Kidney epithelial cell (primary cell): Measurements from ENCODE around the gene ZNF543. TPM values are rescaled to one million over a fixed set of nuclear protein-coding genes. Genes with fewer than 3 reads are reported as not detected.

Experiments
- DNase-seq: peaks from one replicate; pipeline ENCODE4 v3.0.0-alpha.2; 2010; ENCODE audit warnings: low read depth
- H3K27me3 ChIP-seq: 2 replicates; pipeline ENCODE4 v1.6.0; 2011; ENCODE audit warnings: low read length; ENCODE audit not compliant: control insufficient read depth, insufficient read depth
- H3K36me3 ChIP-seq: 2 replicates; pipeline ENCODE4 v1.5.1; 2011; ENCODE audit warnings: low read length; ENCODE audit not compliant: control insufficient read depth, insufficient read depth
- H3K4me3 ChIP-seq: 2 replicates; pipeline ENCODE4 v1.5.1; 2011; ENCODE audit warnings: low read depth, mild to moderate bottlenecking, control low read depth, low read length
- total RNA-seq: library from RNA; depleted of rRNA; stranded (reverse); fragments of >200 nt; gene quantifications from 2 replicates; pipeline ENCODE4 v1.2.3, GENCODE V29; 2015
- TF ChIP-seq, protein P1 (sequence below): IDR thresholded peaks from 2 replicates; pipeline ENCODE4 v1.5.1; 2011; ENCODE audit warnings: mild to moderate bottlenecking, moderate library complexity, low read length, control low read depth, inconsistent platforms; ENCODE audit not compliant: insufficient read depth, poor library complexity, severe bottlenecking

The ZNF543 gene
- total RNA-seq, 1 donor from 2014 or later = 9.8 TPM

- DNase-seq = peak; percentile 78
- Histone ChIP-seq H3K27me3 (no peaks in the 10 kb centered on the region), H3K36me3 (peaks cover 2% of the 10 kb centered on the region), H3K4me3 (peak within 1 kb of the TSS; percentile 95)
- TF ChIP-seq, protein P1, sequence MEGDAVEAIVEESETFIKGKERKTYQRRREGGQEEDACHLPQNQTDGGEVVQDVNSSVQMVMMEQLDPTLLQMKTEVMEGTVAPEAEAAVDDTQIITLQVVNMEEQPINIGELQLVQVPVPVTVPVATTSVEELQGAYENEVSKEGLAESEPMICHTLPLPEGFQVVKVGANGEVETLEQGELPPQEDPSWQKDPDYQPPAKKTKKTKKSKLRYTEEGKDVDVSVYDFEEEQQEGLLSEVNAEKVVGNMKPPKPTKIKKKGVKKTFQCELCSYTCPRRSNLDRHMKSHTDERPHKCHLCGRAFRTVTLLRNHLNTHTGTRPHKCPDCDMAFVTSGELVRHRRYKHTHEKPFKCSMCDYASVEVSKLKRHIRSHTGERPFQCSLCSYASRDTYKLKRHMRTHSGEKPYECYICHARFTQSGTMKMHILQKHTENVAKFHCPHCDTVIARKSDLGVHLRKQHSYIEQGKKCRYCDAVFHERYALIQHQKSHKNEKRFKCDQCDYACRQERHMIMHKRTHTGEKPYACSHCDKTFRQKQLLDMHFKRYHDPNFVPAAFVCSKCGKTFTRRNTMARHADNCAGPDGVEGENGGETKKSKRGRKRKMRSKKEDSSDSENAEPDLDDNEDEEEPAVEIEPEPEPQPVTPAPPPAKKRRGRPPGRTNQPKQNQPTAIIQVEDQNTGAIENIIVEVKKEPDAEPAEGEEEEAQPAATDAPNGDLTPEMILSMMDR = no peak
These were observed 39.9 kb upstream of the ZNF543 start, which contains the start of gene ZNF460 for GRCh38 chr19:57280165-57280961. ZNF460 (plus strand) TSS chr19:57280485; CDS start chr19:57280807, 322 bp downstream.

- TF ChIP-seq, protein P1 = no peak
- DNase-seq = no peak
- Histone ChIP-seq H3K27me3 (no peaks in the 10 kb centered on the region), H3K4me3 (peak overlapping the region; percentile 95), H3K36me3 (peaks cover 2% of the 10 kb centered on the region)
These were observed 39.3 kb upstream of the ZNF543 start for GRCh38 chr19:57280962-57281400.

DNA sequence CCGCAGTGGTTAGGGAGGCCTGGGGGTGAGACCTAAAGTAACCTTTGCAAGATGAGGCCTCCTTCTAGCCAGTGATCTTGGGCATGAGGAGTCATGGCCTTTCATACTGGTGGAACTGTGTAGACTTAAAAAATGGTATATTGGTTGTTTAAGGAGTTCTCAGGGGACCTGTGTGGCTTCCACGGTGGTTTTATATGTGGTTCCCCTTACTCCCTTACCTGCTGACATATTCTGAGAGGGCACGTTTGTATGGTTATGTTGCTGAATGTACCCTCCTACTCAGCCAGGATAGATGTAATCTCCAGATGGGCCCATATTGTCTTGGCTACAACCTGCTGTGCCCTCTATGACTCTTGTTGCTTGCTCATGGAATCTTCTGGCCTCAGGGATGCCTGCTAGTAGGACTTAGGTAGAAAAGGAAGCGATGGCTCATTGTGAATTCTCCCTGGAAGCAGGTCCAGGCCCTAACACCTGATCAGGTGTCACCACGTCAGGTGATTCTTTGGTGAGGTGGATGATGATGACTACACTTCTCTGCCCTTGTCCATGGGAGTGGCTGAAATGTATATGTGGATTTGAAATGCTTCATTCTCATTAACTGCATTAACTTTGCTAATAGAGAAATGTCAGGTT, 38.1 kb upstream of the ZNF543 start:
- Histone ChIP-seq H3K4me3 (no peak overlapping the region), H3K27me3 (no peaks in the 10 kb centered on the region), H3K36me3 (peaks cover 2% of the 10 kb centered on the region)
- TF ChIP-seq, protein P1 = no peak
- no peak for DNase-seq

DNA sequence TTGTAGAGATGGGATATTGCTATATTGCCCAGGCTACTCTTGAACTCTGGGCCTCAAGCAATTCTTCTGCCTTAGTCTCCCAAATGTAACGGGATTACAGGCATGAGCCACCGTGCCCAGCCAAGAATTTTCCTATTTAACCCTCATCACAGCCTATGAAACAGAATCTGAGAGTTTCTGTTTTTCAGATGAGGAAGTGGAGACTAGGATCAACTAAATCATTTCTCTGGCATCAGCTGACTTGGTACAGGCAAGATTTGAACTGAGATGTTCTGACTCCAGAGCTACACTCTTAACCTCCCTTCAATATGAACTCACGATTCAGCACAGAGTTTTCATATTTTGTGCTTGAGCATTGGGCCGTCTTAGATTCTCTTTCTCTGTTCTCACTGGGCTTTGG, 31.9 kb upstream of the ZNF543 start:
- TF ChIP-seq, protein P1 = no peak
- H3K36me3 ChIP-seq = peaks cover 17% of the 10 kb centered on the region
- H3K27me3 ChIP-seq = no peaks in the 10 kb centered on the region
- no peak for DNase-seq
- no peak overlapping the region for H3K4me3 ChIP-seq

DNA sequence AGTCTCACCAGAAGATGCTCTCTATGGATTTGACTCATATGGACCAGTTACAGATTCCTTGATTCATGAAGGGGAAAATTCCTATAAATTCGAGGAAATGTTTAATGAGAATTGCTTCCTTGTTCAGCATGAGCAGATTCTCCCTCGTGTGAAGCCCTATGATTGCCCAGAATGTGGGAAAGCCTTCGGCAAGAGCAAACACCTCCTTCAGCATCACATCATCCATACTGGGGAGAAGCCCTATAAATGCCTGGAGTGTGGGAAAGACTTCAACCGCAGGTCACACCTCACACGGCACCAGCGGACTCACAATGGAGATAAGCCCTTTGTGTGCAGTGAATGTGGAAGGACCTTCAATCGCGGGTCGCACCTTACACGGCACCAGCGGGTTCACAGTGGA, 29.3 kb upstream of the ZNF543 start:
- H3K36me3 ChIP-seq = peaks cover 16% of the 10 kb centered on the region
- DNase-seq = no peak
- TF ChIP-seq, protein P1 = no peak
- no peak overlapping the region for H3K4me3 ChIP-seq
- H3K27me3 ChIP-seq = no peaks in the 10 kb centered on the region

GRCh38 chr19:57292547-57292946, 27.7 kb upstream of the ZNF543 start:
- DNase-seq = no peak
- TF ChIP-seq, protein P1 = no peak
- no peak overlapping the region for H3K4me3 ChIP-seq
- H3K27me3 ChIP-seq = no peaks in the 10 kb centered on the region
- peaks cover 16% of the 10 kb centered on the region for H3K36me3 ChIP-seq
